Activated gamma-delta T cell treated with Interleukin-2 at 50 U/mL for 16 hours (primary cell): ENCODE data around the gene RASIP1.

Source experiments
- DNase-seq: peaks from one replicate; pipeline ENCODE4 v3.0.0-alpha.2; 2020

Gene RASIP1

DNA sequence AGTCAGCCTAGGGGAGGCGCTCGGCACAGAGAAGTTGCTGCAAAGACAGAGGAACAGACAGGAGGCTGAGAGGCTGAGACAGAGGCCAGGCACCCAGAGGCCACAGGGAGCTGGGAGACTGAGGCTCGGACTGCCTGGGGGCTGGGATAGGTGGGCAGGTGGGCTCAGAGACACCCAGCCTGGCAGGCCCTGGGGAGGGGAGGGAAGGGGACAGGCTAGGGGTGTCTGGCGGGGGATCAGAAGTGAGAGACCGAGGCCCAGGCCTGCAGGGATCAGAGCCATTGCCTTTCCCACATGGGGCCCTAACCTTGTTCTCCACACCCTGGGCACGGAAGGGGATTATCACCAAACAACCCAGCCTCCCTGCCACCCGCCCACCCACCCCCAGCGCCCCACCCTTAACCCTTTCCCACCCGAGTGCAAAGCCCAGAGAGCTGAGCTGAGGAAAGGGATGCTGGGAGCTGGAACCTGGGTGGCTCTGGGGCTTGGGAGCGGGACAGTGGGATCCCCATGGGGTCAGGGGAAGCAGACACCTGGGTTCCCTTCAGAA is 68.9 kb downstream of the RASIP1 start:
- no peak for DNase-seq

DNA sequence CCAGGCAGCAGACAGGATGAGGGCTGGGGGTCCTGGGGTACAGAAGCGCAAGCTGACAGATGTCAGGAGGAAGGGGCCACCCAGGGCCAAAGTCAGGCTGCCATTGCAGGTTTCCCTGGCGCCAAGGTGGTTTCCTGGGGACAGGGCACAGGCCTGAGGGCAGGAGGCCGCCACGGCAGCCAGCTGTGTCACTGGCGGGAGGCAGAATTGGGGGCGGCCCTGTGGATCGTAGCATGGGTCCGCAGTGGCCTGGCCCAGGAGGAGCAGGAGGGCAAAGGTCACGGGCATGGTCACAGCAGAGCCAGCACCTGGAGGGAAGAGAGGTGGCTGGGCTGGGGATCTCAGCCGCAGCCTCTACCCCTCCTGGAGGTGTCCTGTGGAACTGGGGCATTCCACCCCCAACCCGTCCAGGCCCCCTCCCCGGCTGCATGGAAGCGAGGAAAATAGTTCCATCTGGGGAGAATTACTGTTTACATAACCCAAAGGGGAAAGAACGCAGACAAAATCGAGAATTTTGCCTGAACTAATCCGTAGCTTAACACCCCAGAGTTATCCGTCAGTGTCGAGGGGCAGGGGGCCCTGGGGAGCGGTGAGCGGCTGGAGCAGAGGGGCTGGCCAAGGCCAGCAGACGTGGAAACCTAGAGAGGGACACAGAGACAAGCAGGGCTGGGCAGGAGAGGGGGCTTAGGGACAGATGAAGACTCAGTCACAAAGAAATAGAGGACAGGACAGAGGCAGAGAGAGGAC is 69.5 kb downstream of the RASIP1 start:
- no peak for DNase-seq
